Glomerular visceral epithelial cell (primary cell): ENCODE results near the gene TMEM178B.
"Not testable (repeated sequence)": the region's sequence is repeated elsewhere in the genome, so short reads cannot be mapped to it uniquely, and the experiment has no call there.

ENCODE experiments used
- DNase-seq: peaks from one replicate; pipeline ENCODE4 v3.0.0-alpha.2; 2016; ENCODE audit errors: extremely low spot score

Gene TMEM178B

GRCh38 chr7:141073641-141074161, at the start of gene TMEM178B:
Gene TMEM178B, plus strand, starts transcription at chr7:141074064.
- peak; percentile 32 for DNase-seq

DNA sequence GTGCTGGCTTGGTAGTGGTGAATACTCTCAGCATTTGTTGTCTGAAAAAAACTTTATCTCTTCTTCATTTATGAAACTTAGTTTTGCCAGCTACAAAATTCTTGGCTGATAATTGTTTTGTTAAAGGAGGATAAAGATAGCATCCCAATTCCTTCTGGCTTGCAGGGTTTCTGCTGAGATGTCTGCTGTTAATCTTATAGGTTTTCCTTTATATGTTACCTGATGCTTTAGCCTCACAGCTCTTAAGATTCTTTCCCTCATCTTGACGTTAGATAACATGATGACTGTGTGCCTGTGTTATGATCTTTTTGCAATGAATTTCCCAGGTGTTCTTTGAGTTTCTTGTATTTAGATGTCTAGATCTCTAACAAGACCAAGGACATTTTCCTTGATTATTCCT, 49.2 kb upstream of the TMEM178B start:
- DNase-seq: no peak

GRCh38 chr7:141027043-141027442, 46.8 kb upstream of the TMEM178B start:
- DNase-seq: no peak

GRCh38 chr7:141028767-141029166, 45.1 kb upstream of the TMEM178B start:
- DNase-seq: no peak

GRCh38 chr7:141032539-141033323, 41.1 kb upstream of the TMEM178B start:
- DNase-seq: not testable (repeated sequence)

DNA sequence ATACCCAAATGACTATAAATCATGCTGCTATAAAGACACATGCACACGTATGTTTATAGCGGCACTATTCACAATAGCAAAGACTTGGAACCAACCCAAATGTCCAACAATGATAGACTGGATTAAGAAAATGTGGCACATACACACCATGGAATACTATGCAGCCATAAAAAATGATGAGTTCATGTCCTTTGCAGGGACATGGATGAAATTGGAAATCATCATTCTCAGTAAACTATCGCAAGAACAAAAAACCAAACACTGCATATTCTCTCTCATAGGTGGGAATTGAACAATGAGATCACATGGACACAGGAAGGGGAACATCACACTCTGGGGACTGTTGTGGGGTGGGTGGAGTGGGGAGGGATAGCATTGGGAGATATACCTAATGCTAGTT, 35.8 kb upstream of the TMEM178B start:
- not testable (repeated sequence) for DNase-seq

DNA sequence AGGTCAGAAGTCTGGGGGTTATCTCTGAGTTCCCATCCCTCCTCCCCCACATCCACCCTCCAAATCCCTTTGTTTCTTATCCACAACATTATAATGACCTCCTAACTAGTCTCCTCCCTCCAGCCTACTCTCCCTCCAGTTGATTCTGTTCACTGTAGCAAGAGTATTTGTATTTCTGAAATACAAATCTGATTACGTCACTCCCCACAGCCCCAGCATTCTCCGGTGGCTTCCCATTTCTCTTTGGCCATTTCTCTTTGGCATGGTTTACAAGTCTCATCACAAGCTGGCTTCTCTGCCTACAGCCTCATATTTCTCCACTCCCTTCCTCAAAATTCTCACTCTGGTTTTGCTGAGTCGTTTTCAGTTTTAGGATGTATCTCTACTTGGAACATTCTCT, 34.5 kb upstream of the TMEM178B start:
- DNase-seq: peak; percentile 77

DNA sequence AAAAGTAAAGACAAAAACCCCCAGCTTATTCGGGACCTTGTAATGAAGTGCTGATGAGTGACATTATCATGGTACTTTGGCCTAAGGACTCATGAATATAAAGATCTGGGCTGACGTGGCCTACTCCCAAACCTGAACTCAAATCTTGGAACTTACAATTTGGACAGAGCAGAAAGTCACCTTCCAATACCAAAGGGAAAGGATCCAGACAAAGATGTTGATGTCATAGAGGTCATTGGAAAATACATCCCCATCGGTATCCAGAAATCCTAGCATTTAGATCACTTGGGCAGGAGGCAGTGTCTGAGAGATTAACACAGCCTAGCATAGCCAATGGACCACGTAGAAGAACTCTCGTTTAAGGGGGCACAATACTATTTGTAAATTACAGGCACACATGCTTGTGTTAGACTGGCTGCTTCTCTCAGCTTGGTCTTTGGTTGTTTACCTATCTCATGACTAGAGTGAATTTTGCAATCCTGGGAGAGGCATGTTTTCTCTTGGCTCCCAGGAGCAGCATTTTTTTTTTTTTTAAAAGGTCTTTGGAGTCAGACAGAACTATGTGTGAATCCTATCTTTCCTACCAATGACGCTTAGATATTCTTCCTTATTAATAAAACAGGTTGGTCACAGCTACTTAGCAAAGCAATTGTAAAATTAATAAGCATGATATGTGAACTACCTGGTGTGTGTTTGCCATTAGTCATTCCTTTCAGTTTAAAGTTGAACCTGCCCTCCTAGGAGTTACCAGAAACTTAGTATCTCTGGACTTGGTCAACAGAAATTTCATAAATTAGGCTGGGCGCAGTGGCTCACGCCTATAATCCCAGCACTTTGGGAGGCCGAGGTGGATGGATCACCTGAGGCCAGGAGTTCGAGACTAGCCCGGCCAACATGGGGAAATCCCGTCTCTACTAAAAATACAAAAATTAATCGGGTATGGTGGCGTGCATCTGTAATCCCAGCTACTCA, 31.4 kb upstream of the TMEM178B start:
- no peak for DNase-seq

DNA sequence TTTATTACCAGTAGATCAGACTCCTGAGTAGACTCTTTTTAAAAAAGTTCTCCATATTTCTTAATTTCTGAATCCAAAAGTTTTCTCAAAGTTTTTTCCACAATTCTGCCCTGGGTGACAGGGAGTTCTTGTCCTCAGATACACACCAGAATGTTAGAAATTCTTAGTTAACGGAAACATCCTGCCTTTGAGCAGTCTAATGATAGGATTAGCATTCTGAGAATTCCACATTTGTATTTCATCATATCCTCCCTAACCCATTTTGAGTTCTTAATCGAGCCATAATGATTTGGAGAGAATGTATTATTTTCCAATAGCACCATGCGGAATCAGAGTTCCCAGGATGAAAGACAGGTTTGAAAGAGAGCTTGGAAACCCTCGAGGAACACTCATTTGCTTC, 30.2 kb upstream of the TMEM178B start:
- peak; percentile 25 for DNase-seq

- peak; percentile 95 for DNase-seq
Observed at GRCh38 chr7:141045126-141045841, 28.6 kb upstream of the TMEM178B start.

- DNase-seq: peak; percentile 91
Observed at GRCh38 chr7:141045842-141046620, 27.8 kb upstream of the TMEM178B start.

DNA sequence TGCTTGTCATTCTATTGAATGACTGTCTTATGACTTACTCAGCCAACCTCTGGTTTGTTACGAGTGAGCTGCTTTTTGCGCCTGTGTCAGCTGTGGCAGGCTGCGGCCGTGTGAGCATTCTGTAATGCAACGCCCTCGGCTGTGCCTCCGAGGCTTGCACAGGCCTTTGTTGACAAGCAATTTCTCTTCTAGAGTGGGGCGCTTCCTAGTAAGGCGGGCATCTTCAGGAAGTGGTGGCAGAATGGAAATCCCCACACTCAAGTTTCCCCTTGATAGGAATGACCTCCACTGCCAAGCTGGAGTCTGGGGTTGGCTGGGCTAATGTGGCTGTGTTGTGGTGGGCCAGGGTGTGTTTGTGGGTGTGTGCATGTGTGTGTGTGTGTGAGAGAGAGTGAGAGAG, 20.2 kb upstream of the TMEM178B start:
- peak; percentile 96 for DNase-seq

- no peak for DNase-seq
Observed at GRCh38 chr7:141055146-141055545, 18.7 kb upstream of the TMEM178B start.

GRCh38 chr7:141057788-141058187, 16.1 kb upstream of the TMEM178B start:
- no peak for DNase-seq

DNA sequence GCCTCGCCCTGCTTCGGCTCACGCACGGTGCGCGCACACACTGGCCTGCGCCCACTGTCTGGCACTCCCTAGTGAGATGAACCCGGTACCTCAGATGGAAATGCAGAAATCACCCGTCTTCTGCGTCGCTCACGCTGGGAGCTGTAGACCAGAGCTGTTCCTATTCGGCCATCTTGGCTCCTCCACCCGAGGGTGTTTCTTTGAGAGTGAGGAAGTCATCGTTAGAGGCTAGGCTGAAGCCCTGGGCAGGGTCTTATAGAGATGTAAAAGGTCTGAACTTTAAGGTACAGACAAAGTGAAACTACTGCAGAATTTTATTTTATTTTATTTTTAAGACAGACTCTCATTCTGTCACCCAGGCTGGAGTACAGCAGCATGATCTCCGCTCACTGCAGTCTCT, 6.0 kb upstream of the TMEM178B start:
- DNase-seq: not testable (repeated sequence)

- peak; percentile 74 for DNase-seq
Observed at GRCh38 chr7:141071260-141071854, 2.5 kb upstream of the TMEM178B start.

GRCh38 chr7:141071855-141072547, 1.9 kb upstream of the TMEM178B start:
- DNase-seq: peak; percentile 29

DNA sequence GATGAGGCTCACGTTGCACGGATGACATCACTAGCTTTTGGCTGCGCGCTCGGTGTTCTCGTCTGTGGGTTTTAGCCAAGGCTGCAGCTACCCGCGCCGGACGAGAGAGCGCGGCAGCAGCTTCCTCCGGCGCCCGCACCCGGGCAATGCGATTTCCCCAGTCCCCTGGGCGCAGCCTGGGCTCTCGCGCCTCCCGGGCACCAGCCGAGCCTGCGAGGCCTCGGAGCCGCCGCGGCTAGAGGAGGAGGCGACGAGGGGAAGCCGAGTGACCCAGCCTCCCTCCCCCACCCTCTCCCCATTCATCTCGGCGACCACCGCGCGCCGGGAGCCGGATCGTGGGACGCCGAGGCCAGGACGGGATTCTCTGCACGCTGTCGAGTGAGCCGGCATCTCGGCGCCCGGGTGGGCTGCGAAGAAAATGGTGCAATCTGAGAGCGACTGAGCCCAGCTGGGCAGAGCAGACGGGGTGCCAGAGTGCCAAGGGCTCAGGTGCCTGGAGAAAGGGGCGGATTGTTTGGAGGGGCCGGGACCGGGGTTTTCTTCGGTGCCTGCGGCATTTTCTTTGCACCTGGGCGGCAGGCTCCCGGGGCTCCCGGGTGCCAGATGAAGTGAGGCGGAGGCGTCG, 1.2 kb upstream of the TMEM178B start:
- peak; percentile 86 for DNase-seq

- DNase-seq: peak; percentile 74
Observed at GRCh38 chr7:141073173-141073640, 657 bp upstream of the TMEM178B start.
